ENCODE data around the gene CPD. TPM values are rescaled to one million over a fixed set of nuclear protein-coding genes. Genes with fewer than 3 reads are reported as not detected.

The CPD gene
- polyA plus RNA-seq, 1 donor, result 25.2 TPM

DNA sequence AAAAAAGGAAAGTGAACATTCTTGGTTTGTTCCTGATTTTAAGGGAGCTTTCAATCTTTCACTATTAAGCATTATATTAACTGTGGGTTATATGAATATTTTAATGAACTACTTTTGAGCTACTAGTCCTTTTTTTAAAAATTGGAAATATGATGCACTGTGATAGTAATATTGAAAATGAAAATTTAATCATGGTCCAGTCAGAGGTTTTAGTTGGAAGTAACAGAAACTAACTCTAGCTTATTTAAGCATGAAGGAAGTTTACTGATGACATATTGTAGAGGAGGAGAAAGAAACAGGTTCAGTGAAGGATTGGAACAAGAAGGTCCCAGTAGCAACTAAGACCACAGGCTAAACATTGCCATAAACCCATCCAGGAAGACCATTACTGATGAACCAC is 24.0 kb upstream of the CPD start:
- DNase-seq, result no peak

DNA sequence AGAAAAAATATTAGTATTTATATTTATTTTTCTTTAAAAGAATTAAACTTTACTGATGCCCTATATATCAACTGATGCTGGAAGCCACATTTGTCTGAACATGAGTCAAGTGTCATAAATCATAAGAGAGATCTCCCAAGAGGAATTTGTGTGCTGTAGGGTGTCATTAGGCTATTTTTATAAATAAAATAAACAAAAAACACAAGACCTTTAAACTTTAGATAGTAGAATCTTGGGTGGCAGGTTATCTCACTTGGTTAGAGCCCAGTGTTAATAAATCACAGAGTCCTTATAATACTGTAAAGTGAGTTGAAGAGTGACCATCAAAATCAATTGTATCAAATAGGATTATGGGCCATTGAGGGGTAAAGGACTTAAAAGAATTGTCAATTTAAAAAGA is 21.3 kb upstream of the CPD start:
- no peak for DNase-seq

DNA sequence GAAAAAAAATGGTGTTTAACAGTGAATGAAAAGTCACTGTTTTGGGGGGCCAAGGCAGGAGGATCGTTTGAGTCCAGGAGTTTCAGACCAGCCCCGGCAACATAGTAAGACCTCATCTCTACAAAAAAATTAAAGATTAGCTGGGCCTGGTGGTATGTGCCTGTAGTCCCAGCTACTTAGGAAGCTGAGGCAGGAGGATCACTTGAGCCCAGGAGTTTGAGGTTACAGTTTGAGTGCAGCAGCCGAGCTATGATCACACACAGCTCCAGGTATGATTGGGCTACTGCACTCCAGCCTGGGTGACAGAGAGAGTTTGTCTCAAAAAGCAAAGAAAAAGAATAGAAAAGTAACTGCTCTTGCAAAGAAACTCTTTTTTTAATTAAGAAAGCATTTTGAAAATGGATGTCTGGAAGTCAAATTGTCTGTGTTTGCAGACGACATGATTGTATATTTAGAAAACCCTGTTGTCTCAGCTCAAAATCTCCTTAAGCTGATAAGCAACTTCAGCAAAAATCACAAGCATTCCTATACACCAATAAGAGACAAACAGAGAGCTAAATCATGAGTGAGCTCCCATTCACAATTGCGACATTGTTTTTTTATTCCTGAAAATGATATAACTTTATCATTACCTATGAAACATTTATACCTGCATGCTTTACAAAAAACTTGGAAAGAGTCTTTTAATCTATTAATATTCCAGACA is 20.5 kb upstream of the CPD start:
- no peak for DNase-seq

DNA sequence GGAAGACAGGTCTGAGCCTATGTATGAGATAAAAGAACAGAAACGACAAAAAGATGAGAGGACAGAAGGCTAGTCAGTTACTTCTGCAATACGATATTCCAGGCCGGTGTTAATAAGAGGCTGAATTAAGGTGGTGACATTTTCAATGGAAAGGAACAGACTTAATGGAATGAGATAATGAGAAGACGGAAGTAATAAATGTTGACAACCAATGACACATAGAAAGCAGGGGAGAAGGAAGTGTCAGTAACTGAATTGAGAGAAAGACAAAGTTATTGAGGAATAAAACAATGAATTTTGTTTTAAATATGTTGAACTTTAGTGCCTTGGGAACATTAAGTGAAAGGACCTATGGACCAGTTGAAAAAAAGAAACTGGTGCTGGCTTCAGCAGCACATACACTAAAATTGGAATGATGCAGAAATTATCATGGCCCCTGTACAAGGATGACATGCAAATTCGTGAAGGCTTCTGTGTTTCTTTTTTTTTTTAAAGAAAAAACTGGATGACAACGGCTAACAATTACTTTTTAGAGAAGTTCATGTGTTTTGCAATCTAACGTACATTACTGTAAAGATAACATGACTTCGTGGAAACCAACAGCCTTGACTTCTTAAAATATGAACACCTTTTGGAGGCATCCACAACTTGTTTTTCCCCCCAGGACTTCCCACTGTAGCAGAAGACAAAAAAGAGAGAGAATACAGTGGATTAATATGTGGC is 18.5 kb upstream of the CPD start:
- no peak for DNase-seq

DNA sequence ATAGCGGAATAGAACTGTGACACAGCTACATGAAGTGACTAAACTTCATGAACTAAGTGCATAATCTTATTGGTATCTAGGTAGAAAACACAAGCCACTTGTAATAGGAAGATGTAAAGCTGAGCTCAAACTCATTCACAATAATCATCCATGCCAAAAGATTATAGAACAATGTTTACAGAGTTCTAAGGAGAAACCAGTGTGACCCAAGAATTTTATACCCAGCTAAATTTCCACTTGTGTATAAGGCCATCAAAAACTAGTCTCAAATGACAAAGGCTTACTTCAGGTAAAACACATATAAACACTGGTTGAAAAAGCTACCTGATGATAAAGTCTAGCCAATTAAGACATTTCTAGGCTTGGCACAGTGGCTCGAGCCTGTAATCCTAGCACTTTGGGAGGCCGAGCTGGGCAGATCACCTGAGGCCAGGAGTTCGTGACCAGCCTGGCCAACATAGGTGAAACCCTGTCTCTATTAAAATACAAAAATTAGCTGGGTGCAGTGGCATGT is 16.9 kb upstream of the CPD start:
- DNase-seq, result no peak

DNA sequence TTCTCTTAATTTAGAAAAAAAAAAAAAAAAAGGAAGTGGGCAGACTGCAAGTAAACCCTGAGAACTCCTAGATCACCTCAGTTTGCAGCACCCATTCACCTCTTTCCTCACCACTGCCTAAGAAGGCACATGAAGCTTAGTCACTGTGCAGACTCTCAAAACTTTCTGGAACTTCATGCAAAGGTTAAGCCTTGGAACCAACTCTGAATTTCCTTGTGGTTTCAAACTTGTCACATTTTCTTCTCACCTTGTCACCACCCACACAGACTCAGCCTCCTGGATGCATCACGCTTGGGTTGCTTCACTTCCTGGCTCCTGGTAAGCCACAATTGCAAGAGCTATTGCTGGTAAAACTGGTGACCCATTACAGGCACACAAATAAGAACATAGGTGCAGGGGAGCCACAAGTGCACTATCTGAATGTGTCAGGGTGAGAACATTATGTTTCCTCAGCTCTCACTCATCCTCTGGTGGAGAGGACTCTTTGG is 15.0 kb upstream of the CPD start:
- no peak for DNase-seq

DNA sequence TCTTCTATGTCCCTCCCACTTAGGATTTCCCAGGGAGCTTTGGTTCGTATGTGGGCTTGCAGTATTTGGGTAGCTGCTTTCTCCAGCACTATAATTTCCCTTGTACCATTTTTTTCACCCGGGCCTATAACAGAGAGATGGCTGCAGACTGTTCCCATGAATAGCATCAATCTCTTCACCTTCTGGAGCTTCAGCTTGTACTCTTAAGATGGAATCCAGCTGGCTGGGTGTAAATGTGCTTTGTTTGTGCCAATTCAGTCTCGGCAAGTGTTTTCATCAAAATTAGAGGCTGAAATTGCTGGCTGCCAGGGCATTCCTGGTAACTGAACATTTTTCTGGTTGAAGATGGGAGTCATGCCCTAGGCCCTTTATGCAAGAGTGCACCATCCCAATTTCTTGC is 12.2 kb upstream of the CPD start:
- no peak for DNase-seq

DNA sequence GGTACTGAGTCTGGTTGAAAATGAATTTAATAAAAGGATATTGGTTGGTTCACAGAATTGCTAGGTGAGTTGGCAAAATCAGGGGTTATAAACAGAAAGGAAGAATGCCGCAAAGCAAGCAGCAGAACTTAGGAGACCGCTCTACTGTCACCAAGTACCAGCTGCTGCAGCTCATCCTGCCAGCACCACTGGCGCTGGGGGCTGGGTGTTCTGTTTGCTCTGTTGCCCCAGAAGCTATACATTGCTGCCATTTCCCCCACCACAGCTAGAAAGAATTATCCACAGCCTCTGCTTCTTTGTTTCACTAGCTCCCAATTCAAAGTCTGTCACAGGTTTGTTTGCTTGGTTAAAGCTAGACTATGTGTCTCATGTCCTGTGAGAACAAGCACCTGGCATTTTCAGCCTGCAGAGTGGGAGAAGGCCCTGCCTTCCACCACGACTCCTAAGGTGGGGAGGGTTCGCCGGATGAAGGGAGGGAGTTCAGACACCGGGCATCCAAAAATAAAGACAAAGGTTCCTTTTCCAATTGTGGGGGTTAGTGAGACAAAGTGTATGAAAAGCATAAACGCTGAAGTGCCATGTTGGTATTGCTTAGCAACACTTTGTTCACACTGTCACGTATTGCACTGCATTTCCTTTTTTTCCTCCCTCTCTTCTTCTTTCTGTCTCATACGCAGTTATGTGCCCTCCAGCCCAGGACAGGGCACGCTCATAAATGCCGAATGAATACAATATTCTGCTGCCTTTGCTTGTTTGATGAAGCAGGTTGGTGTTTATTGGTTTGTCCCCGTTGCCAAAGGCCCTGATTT is 9.6 kb upstream of the CPD start:
- DNase-seq, result no peak

DNA sequence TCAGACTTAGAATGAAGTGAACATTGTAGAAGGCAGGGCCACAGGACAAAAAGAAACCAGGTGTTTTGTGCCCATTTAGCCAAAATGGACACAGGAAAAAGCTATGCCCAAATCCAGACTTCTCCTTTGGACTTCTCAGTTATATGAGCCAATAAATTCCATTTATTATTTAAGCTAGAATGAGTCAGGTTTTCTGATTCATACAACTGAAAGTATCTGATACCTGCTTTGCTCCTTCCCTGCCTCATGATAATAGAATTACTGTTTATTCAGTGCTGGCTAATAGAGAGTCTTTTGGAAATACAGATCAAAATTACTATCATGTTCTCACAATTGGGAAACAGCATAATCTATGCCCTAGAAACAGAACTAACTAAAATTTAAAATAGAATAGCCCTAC is 8.7 kb upstream of the CPD start:
- DNase-seq, result no peak

DNA sequence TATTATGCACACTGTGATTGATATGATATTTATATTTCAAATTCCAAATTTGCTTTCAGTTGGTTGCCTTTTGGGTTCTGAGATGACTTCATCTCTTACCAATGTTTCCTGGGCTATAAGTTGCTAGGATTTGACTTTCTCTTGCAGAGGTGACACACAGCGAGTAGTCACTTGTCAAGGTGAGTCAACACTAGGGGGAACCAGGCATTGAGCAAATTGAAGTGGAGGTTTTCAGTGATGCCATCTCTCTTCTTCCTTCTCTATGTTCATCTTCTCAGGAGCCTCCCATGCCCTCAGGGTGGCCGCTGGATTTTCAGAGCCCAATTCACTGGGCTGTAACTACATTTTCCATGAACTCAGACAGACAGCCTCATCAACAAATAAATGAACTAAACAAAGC is 6.0 kb upstream of the CPD start:
- no peak for DNase-seq

DNA sequence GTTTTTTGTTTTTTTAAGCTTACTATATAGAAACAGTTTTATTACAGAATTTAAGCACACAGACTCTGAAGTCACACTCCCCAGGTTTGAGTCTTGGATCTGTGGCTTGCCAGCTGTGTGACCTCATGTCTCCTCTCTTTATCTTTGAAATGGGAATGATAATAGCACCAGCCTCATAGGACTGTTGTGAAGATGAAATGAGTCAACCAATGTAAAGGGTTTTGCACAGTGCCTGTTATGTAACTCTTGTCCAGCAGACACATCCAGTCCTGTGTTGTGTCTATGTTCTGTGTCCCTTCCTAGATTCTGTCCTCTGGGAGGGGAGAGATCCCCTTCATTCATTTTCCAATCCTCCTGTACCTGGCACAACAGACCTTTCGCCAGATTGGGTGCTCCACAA is 3.1 kb upstream of the CPD start:
- no peak for DNase-seq

DNA sequence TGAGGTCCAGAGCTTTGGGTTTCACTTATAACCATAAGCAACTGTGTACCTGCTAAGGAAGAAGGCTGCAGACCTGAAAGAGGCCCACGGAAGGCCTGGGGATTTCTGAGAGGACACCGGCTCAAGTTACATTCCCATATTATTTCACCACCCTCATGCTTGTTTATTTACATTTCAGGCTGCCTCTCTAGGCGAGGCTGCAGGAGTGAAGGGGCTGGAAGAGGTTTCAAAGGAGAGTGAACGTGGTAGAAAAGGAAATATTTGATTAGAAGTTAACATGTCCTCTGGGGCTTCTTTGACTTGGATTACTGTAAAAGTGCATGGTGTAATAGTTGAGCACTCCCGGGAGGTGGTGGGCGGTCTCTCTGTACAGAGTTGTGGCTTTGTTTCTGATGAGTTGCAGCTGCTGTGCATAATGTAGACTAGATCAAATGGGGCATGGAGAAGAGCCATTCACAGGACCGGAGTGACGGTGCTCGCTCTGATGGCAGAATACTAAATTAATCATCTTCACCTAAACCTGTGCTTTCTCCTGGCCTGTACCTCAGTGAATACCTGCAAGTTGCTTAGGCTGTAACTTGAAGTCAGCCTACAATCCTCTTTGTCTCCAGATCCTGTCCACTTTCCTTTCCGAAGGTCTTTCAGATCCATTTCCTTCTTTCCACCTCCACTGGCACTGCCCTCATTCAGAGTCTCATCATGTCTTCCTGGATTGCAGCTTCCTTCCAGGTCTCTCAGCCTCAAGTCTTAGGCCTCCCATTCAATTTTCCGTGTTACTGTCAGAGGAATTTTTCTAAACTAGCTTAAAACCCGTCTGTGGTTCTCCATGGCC is 1.9 kb upstream of the CPD start:
- DNase-seq, result no peak

DNA sequence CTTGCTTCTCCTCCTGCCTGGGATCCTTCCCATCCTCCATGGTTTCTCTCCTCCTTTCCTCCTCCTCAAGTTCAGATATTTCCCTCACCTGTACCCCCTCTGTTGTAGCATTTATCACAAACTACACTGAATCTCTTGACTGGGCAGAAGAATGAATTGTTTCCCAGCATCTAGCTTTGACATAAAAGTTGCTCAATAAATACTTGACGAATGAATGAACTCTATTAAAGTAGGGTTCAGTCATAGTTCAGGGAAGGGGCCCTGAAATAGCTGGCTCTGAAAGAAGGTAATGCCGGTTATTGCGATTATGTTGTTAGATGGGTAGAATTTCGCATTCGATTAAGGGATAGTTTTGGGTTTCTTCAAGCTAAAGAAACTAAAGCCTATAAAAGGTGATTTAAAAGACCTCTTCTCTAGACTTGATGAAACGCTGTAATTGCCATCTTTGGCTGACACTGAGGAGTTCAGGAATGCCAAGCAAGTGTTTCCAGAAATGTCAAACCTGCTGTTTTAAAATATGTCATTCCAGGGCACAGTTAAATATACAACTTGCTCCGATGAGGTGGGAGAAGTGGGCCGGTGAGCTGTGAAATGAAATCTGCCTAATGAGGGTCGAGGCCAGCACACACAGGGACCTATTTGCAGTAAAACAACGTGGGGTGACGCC is 1.0 kb upstream of the CPD start:
- no peak for DNase-seq

DNA sequence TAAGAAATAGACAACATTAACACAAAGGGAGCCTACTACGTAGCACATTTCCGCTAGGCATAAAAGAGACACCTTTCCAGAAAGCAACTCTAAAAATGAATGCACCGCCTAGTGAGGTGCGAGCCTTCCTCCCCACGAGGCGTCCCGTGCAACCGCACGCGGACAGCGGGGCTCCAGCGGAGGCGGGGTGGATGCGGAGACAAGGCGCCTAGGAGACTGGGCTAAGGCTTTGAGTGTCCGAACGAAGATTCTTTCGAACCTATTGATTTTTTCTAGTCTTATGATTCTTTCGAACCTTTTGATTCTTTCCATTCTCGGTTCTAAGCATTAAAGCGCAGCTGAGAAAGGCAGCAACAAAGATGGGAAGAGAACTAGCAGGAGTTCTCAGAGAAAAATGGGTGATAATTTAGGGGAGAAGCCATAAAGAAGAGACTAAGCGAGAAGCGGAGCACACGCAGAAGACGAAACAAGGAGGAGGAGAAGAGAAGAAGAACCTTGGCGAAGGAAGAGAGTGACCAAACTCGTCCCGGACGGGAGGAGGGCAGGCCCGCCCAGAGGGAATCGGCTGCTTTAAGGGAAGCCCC is 394 bp upstream of the CPD start:
- no peak for DNase-seq

DNA sequence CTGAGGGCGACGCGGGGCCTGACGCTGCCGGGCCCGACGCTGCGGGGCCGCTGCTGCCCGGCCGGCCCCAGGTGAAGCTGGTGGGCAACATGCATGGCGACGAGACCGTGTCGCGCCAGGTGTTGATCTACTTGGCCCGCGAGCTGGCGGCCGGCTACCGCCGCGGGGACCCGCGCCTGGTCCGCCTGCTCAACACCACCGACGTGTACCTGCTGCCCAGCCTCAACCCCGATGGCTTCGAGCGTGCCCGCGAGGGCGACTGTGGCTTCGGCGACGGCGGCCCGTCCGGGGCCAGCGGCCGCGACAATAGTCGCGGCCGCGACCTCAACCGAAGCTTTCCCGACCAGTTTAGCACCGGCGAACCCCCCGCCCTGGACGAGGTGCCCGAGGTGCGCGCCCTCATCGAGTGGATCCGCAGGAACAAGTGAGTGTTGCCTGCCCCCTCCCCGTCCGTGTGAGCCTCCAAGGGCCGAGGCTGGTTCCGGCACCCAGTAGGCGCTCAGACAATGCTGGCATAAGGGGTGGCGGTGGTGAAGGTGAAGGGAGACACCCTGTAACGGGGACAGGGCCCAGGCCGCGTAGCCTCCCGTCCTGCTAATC is 676 bp downstream of the CPD start:
- DNase-seq, result no peak

DNA sequence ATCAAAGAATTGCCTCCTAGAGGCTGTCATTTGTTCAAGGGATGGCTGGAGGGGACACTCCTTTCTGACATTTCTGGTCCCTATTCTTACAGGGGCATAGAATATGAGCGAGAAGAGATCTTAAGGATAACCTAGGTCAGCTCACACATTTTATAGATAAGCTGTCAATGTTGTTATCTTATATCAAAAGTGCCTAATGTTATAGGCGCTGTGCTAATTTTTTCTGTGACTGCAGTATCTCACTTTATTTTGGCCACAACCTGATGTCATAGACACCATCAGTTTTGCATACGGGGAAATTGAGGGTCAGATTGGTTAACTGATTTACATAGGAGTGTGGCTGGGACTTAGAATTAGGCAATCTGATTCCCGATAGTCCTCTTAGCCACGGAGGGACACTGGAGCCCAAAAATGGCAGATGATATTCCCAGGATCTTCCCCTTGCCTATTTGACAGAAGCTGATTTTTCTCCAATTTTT is 1.2 kb downstream of the CPD start:
- no peak for DNase-seq

DNA sequence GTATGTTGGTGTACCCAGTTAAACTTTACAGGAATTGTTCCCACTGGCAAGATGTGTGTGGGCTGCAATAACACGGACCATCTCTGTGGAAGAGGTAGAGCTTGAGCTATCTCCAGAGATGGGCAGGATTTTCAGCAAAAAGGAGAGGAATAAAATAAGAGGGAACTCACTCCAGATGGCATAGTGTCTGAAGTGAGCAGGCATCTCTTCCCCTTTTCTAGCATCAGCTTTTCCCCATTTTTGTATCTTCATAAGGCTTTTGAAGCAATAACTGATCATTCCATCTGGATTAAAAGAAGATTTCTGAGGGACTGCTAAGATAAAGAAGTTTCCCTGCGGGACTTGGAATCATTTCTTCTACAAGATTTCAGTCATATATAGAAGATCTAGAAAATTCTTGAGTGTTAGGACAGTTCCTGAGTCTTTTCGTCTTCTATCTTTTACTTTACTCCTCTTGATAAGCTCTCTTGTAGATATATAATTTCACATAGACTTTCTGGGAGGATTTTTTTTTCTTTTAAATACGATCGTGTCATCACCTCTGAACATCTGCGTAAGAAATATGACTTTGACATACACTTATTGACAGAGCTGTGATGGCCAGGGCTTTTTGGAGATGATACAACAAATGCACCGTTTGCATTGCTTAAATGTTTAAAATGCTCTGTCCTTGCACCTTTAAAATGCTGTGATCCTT is 2.1 kb downstream of the CPD start:
- DNase-seq, result no peak

DNA sequence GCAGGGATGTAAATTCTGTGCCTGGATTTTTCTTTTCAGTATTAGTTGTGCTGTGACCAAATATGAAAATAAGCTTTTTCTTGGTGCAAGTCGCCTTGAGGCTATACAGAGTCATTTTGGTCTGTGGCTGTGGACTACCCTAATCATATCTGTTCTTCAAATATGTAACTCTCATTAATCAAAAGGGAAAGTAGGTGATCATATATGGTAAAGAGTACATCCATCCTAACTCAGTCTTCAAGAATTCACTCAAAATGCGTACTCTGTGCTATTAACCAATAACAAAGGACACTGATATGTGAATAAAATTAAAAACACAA is 2.6 kb downstream of the CPD start:
- DNase-seq, result no peak

DNA sequence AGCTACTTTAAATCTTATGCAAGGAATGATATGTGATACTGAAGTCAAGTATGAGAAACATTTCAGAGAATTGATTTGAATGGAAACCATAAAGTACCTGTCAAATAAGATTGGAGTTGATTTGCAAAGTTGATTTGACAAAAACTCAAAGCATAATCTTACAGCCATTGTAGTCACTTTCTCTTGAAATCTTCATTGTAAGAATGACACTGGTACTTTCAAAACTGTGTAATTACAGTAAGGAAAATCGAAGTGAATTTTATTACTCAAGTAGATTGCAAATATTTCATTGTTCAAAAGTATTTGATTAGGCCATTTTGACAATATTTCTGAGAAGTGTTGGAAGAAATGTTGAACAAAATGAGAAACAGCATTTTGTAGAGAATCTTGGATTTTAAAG is 3.6 kb downstream of the CPD start:
- no peak for DNase-seq

All from hindlimb muscle (tissue), 1 donor.